GM19023 (cell line): ENCODE results near the gene S100A3.
A peak's percentile ranks its signal among the peaks of the same experiment; 100 is the strongest.
"Not testable (repeated sequence)": the region's sequence is repeated elsewhere in the genome, so short reads cannot be mapped to it uniquely, and the experiment has no call there.

Experiments
- ATAC-seq: cut with Tn5 transposase; IDR thresholded peaks from one replicate; pipeline ENCODE4 v1.9.1; 2021; ENCODE audit warnings: mild to moderate bottlenecking, moderate library complexity; ENCODE audit not compliant: unreplicated experiment

S100A3 gene

DNA sequence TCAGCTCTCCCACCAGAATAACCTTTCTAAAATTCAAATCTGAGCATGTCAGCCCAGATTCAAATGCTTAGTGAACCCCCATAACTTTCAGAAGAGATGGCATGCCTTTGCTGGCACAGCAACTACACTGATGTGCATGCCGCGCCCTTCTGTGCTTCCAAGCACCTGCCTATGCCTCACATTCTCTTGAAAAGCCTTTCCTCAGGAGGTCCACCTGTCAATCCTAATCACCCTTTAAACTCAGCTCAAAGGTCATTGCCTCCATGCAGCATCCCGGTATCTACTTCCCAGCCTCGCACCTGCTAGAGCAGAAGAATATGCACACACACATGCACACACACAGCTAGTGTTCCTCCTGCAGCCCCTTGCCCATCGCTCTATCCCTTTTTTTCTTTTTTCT lies 21.8 kb upstream of the S100A3 start:
- no peak for ATAC-seq

DNA sequence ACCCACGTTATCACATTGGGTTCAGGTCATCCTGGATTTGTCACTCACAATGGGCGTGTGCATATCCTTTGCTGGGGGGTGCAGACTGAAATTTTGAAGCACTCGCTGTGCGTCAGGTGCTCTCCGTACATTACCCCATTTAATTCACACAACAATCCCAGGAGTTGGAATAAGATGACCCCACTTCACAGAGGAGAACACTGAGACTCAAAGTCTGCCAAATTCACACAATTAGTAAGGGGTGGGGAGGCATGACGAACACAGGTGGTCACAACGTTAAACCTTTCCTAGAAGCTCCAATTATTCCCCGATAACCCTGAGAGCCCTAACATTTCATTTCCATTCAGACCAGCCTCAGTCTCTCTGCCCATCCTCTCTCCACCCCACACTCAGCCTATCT lies 20.4 kb upstream of the S100A3 start:
- ATAC-seq = no peak

DNA sequence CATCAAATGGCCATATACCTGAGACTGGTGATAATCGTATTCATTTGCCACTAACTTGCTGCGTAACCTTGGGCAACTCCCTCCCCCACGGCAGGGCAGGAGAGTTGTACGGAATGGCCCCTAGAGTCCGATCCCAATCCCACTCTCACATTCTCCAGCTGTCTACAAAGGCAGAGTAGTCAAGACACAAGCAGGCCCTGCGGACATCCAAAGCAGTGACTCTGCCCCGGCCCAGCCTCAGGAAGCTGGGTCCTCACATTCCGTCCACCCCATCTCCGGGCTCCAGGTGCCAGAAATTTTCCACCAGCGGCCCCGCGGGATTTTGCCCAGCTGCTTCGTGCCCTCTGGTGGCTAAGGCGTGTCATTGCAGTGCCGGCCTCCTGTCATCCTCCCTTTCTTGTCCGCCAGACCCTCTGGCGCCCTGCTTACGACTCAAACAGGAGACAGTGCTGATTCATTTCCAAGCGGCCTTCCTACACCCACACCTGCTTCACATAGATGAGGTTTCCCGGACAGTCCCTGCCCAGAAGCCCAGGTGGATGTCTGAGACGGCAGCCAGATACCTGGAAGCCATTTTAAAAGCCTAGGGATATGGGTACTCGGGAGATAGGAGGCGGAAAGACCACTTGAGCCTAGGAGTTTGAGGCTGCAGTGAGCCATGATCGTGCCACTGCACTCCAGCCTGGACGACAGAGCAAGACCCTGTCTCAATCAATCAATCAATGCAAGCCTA lies 19.5 kb upstream of the S100A3 start:
- ATAC-seq = no peak

DNA sequence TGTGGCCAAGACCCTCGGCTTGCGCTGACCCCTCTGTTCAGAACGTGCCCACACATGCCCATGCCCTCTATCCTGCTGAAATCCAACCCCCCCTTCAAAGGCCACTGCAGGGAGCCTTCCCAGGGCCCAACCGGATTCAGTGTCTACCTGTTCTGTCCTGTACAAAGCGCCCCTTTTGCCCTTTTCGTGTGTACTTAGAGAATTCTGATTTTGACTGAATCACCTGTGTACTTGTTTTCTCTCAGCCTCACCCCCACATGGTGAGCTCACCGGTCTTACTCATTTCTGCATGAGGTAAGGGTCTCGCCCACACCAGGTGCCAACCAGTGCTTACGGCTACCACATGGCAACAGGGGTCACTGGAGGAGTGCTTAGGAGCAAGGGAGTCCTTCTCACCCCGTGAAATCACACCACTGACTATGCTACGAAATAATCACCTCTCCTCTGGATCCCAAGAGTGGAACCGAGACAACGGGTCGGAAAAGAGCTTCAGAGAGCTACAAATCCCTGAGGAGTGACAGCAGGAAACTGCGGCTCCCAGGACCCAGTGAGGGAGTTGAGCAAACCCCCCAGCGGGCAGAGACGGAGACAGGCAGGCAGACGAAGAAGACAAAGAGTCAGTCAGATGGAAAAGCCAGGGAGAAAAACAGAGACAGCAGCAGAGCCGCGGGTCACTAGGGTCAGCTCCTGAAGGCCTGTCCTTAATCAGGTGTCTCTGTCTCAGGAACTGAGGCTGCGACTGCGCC lies 18.7 kb upstream of the S100A3 start:
- ATAC-seq = no peak

DNA sequence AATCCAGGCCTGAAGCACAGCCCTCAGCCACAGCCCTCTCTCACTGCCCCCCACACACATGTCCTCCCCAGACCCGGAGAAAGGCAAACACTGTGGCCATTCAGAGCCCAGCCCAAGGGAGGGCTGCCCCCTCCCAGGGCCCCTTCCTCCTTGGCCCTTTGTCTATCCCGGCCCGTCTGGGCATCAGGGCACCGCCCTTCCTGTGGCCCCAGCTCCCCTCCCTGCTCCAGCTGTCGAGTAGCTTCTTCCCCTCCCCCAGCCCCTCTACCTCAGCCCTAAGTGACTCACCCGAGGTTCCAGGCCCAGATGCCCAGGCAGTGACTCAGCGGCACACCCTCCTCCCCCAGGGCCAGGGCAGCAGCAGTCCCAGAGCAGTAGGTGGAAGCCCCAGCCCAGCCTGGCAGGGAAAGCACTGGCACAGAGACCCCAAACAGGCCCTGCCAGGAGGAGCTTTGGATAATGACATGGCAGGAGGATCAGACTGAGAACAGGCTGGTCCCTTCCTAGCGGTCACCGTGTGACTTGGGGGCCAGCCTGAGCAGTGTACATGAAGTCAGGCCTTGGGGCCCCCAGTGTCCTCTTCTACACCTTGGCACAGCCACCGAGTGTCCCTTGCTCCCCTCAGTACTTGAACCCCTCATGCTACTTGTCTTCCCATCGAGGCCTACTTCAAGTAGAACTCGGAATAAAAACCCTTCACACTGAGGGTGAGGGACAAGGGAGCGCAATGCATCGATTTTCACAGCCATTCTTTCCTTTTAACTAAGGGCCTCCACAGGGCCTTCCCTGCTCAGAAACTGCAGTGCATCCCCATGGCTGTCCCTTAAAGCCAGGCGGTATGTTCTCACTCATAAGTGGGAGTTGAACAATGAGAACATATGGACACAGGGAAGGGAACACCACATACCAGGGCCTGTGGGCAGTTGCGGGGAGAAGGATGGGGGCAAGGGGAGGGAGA lies 17.6 kb upstream of the S100A3 start:
- ATAC-seq = peak; percentile 46

DNA sequence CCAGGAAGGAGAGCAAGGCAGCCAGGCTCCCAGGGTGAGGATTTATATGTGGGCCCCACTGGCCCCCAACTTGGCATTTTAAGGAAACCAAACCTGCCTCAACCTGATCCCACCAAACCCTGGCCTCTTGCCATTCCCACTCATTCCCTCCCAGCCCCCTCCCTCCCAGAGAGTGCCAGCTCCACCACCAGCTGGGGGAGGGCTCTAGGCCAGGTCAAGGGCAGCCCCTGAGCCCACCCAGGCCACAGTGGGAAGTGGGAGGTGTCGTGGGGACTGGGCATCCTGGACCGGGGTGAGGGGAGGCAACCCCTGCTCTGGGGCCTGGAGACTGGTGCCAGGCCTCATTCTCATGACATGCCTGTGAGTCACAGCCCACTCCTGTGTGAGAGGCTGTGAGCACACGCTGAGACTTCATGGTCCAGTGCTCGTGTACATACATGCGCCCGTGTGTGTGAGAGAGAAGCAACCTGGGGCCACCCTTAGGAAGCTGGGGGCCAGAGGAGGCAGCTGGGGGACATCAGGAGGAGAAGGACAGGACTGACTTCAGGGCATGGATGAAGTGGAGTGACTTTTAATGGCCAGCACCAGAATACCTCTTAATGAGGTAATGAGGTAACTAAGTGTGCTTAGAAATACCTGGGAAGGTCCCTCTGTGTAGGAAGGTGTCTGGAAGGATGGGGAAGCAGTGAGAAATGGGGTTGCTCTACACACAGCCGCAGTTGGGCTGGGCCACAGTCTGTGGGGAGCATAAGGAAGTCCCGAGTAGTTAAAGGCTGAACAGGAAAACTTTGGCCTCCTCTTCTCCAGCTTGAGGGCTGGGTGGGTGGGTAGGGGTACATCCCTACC lies 16.7 kb upstream of the S100A3 start, which contains the start of gene S100A2:
Gene S100A2, minus strand, starts transcription at position 316 of the 846 bp plus-strand sequence. CDS start 1,967 bp downstream, outside the sequence.
- ATAC-seq = no peak

DNA sequence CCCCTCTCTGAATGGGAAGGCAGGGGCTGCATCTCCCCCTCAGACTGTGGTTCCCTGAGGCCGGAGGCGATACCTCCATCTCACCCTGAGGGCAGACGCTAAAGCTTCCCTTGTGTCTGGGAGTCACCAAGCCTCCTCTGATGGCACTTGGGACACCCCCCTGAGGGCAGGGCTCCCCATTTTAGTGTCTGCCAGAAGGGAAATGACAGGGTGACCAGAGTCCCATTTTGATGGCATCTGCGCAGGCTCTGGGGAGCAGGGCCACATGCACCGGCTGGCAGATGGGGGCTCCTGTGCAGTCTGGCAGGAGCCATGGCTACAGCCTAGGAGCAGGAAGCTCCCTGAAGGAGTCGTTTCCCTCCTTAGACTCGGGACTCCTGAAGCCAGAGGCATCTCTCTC lies 14.9 kb upstream of the S100A3 start:
- ATAC-seq = no peak

DNA sequence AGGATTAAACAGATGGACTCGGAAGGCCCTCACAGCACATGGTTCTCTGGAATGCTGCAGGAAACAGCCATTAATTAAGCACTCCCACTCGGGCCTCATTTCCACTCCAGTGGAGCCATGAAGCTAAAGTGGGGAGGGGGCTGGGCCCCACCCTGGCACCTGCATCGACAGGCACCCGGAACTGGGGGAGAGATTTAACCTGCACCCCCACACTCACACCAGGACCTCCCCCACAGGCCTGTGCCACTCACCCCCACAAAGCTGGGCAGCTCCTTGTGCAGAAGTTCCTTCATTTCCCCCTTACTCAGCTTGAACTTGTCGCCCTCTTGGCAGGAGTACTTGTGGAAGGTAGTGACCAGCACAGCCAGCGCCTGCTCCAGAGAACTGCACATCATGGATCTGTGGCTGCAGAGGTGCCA lies 14.4 kb upstream of the S100A3 start:
- ATAC-seq = no peak

DNA sequence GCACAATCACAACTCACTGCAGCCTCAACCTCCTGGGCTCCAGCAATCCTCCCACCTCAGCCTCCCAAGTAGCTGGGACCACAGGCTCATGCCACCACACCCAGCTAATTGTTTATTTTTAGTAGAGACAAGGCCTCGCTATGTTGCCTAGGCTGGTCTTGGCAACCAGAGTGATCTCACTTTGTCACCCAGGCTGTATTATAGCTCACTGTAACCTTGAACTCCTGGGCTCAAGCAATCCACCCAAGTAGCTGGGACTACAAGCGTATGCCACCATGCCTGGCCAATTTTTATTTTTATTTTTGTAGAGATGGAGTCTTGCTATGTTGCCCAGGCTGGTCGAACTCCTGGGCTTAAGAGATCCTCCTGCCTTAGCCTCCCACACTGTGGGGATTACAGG lies 13.0 kb upstream of the S100A3 start:
- ATAC-seq = not testable (repeated sequence)

DNA sequence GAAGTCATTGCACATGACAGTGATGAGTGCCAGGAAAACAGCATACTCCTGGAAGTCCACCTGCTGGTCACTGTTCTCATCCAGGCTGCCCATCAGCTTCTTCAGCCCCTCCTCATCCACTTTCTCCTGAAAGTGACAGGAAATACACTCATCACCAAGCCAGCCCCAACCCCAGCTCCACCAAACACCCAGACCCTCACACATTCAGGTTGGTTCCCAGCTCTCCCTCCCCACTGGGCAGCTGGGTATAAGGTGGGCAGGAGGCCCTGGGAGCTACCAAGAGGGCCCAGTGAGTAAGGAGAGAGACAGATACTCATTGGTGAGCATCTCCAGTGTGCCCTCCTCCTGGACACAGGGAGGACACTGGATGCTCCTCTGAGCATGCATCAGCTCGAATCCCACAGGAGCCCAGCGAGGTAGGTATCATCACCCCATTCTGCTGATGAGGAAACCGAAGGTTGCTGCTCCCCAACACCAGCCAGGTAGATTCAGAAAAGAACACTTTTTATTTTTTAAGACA lies 12.5 kb upstream of the S100A3 start:
- ATAC-seq = no peak

DNA sequence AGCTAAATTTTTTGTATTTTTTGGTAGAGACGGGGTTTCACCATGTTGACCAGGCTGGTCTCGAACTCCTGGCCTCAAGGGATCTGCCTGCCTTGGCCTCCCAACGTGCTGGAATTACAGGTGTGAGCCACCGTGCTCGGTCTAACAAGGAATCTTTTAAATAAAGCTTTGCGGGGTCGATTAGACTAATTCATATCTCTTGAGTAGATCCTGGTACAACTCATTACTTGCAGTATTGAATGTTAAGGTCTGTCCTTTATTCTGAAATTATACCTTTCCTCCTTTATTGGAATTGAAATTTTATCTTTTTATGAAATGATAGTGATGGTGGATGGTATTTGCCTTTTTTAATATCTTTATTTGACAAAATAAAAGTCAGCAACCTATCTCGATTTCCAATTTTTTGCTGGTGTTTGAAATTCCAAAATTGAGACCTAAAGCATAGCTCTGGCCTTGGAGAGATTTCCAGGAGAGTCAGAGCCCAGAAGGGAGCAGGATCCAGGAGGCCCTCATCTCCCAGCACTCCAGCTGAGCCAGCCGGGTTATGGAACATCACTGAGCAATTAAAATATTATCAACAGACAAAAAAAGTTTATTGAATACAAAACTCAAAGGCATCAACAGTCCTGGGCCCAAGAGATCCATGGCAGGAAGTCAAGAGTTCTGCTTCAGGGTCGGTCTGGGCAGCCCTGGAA lies 11.9 kb upstream of the S100A3 start:
- no peak for ATAC-seq

DNA sequence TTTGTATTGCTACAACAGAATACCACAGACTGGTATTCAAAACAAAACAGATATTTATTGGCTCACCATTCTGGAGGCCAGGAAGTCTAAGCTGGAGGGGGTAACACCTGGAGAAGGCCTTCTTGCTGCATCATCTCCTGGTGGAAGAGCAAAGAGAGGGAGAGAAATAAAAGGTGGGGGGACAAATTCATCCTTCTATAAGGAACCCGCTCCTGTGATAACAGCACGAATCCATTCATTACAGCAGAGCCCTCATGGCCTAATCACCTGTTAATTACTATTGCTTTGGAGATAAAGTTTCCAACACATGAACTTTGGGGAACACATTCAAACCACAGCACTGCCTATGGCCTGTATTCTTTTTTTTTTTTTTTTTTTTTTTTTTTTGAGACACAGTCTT lies 11.2 kb upstream of the S100A3 start:
- no peak for ATAC-seq

DNA sequence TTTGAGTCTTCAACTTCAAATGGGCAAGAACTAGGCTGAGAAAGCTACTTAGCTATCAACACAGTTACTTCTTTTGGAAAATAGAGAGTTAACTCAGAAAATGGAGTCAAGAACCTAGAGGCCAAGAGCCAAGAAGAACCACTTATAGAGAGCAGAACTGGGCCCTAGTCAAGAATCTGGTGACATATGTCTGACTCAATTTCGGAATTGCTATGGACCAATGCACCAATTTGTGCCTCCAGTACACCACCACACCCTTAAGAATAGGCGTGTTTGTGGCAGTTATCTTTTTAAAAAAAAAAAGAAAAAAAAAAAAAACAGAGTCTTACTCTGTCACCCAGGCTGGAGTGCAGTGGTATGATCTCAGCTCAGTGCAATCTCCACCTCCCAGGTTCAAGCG lies 8.8 kb upstream of the S100A3 start:
- ATAC-seq = no peak

DNA sequence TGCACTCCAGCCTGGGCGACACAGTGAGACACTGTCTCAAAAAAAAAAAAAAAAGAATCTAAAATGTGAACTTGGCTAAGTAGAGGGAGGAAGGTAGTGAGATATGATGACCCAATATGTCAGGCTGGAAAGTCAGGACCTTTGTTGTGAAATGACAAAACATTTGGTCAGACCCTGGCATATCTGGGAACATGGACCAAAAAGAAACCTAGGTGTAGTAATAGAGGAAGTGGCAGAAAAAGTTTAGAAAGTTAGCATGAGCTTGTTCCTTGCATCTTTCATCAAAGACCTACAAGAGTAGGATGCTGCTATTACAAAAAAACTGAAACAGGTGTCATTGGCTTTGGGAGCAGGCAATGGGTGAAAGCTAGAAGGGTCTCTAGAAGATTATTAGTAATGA lies 7.3 kb upstream of the S100A3 start:
- ATAC-seq = no peak

DNA sequence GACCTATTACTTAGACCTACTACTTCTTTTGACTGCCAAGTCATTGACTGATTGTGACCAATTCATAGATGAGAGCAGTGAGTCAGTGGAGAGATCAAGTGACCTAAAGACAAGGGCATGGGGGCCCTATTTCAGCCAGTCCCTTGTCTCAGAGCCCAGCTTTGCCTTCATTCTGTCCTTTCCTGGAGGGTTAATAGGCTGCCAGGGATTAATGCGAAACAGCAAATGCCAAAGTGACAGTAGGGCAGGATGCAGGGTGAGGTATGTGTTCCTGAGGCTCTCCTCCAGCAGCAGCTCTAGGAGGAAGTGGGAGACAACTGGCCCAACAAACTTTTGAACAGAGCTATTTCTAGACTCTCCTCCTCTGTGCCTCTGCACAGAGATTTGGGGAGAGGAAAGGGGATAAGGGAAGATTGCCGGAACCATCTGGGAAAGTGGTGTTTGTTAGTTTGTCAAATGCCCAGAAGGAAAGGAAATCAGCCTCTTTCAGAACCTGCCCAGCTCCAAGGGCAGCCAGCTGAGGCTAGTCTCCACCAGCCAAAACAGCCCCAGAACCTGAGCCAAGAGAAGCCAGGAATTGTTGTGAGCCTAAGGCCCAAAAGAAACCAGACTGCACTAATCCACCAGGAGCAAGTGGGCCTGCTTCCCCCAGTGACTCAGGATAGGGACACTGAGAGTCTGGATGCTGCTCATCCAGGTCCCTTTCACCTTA lies 4.9 kb upstream of the S100A3 start:
- no peak for ATAC-seq

DNA sequence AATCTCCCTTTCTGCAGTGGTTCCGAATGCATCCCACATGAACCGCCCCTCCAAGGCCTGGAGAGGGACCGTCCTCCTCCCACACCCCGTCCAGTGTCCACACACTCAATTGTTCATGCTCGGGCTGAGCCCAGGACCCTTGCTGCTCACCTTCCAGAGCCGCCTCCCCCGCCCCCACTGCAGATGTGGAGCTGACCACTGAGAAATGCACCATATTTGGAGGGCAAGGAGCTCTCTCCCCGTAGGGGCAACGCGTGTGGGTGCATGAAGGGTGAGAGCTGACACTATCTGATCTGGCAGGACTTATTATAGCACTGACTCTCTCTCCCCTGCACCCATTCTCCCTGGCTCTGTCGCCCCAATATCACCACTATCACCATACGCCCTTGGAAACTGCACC lies 4.0 kb upstream of the S100A3 start:
- no peak for ATAC-seq

DNA sequence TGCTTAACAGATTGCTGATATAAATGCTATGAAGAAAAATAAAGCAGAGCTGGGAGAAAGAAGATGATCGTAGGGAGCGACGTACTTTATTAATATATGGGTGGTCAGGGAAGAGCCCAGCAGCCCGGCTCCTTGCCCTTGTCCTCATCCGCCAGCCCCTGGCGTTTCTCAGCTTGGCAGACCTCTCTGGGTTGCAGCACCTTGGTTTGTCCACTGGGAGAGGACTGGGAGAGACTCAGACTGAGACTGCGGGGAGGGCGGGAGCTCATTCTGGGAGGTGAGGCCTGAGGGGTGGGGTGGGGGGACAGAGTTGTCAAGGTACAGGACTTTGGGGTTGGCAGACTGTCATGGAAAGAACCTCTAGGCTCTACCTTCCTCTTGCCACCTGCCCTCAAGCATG lies 3.3 kb upstream of the S100A3 start:
- ATAC-seq = no peak

DNA sequence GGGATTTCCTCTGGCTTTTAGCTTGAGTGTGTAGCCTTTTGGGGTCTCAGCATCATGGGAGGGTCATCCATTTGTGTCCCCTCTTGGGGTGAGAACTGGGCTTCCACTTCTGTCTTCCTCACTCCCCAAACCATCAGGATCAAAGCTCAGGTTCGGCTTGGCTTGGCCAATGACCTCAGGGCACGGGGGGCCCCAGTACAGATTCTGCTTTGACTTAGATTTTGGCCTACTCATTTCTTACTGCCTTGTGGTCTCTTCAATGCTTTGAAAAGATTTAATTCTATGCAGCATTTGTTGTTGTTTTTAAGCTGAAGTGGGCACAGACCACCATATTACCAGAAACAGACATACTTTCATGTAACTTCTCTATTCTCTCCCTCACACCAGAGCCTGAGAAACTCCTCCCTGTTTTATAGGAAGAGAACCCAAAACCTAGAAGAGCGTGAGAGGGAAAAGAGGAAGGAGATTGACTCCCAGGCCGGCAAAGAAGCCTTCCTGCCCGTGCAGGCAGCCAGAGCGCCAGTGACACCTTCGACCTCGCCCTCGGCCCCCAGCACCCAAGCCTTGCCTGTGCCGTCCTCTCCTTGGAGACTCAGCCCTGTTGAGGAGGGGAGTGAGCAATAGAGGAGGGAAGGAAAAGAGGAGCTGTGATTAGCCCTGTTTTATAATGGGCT lies 1.9 kb upstream of the S100A3 start:
- no peak for ATAC-seq
